Activated gamma-delta T cell treated with anti-CD3 and anti-CD28 coated beads, Interleukin-2, amount 50 U/mL, for 16 hours (primary cell): ENCODE data around the gene MAP3K9.

Experiments
- DNase-seq: peaks from one replicate; pipeline ENCODE4 v3.0.0-alpha.2; 2020; ENCODE audit warnings: low read depth

MAP3K9 gene

GRCh38 chr14:70788898-70789297 is 20.4 kb downstream of the MAP3K9 start:
- no peak for DNase-seq

- DNase-seq: no peak
Measured at GRCh38 chr14:70785556-70785955, 23.8 kb downstream of the MAP3K9 start.

GRCh38 chr14:70784886-70785285 is 24.4 kb downstream of the MAP3K9 start:
- DNase-seq: no peak

GRCh38 chr14:70782361-70782760 is 27.0 kb downstream of the MAP3K9 start:
- no peak for DNase-seq

- no peak for DNase-seq
Measured at GRCh38 chr14:70780396-70781075, 28.8 kb downstream of the MAP3K9 start.

GRCh38 chr14:70779667-70780066 is 29.6 kb downstream of the MAP3K9 start:
- no peak for DNase-seq

GRCh38 chr14:70776197-70776596 is 33.1 kb downstream of the MAP3K9 start:
- DNase-seq: no peak

GRCh38 chr14:70773182-70773862 is 36.0 kb downstream of the MAP3K9 start:
- DNase-seq: no peak

GRCh38 chr14:70771781-70772212 is 37.5 kb downstream of the MAP3K9 start:
- DNase-seq: no peak

- no peak for DNase-seq
Measured at GRCh38 chr14:70770490-70770889, 38.8 kb downstream of the MAP3K9 start.

- DNase-seq: no peak
Measured at GRCh38 chr14:70759398-70759797, 49.9 kb downstream of the MAP3K9 start.

GRCh38 chr14:70755655-70756054 is 53.7 kb downstream of the MAP3K9 start:
- no peak for DNase-seq

GRCh38 chr14:70754991-70755390 is 54.3 kb downstream of the MAP3K9 start:
- DNase-seq: no peak

GRCh38 chr14:70753518-70753953 is 55.8 kb downstream of the MAP3K9 start:
- DNase-seq: no peak

- no peak for DNase-seq
Measured at GRCh38 chr14:70748422-70748821, 60.9 kb downstream of the MAP3K9 start.

- no peak for DNase-seq
Measured at GRCh38 chr14:70744641-70745040, 64.7 kb downstream of the MAP3K9 start.

- no peak for DNase-seq
Measured at GRCh38 chr14:70742316-70742715, 67.0 kb downstream of the MAP3K9 start.

GRCh38 chr14:70741482-70741881 is 67.8 kb downstream of the MAP3K9 start:
- DNase-seq: no peak

GRCh38 chr14:70735043-70735442 is 74.3 kb downstream of the MAP3K9 start:
- DNase-seq: no peak

- DNase-seq: no peak
Measured at GRCh38 chr14:70731447-70732239, 77.7 kb downstream of the MAP3K9 start.

GRCh38 chr14:70730393-70730792 is 78.9 kb downstream of the MAP3K9 start:
- DNase-seq: no peak

- no peak for DNase-seq
Measured at GRCh38 chr14:70726651-70727375, 82.5 kb downstream of the MAP3K9 start.
